HG02852 (cell line): Measurements from ENCODE around the gene MACROH2A1.

Source experiments
- ATAC-seq: cut with Tn5 transposase; IDR thresholded peaks from one replicate; pipeline ENCODE4 v1.9.1; 2021; ENCODE audit warnings: mild to moderate bottlenecking, moderate library complexity; ENCODE audit not compliant: unreplicated experiment

MACROH2A1 gene

DNA sequence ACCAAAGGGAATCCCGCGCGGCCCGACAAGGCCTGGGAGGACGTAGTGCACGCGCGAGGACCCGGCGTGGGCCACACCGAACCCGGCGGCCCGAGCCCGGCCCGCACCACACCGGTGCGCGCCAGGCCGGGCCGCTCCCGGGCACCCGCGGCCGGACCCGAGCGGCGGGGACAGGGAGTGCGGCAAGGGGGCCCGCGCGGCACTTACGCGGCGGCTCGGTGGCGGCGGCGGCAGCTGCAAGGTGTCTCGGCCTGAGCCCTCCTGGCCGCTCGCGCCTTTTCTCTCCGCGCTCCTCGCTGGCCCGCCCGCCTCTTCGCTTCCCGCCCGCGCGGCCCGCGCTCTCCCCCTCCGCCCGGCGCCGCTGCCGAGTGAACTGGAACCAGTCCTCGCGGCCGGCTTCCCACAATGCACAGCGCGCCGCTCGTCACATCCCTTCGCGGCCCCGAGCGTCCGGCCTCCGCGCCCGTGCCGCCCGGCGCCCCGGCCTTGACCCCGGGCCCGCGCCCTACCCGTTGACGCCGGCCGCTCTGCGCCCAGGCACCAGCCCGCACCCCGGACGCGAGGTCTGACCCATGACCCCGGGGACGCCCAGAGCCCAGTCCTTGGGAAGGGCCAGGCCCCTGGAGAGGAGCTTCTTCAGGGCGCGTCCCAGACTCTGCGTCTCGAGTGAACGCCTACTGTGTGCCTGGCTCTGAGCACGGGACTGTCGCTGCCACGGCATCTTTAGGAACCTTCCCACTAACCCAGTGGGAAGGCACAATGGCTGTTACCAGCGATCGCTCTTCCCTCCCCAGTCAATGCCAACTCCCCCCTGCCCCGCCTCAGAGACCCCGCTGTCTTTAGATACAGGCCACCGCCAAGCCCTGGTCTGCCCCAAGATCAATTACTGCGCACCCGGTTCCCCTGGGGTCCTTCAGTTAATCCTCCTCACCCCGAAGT is at the start of gene MACROH2A1:
Gene MACROH2A1, minus strand, starts transcription at position 377 of the 939 bp plus-strand sequence. CDS start 10,138 bp downstream, outside the sequence.
- peak; percentile 85 for ATAC-seq

GRCh38 chr5:135448071-135448739 is 49.2 kb upstream of the MACROH2A1 start:
- no peak for ATAC-seq

GRCh38 chr5:135447298-135447929 is 48.4 kb upstream of the MACROH2A1 start, which contains the start of gene DCANP1:
DCANP1 (minus strand) TSS chr5:135447348; CDS start chr5:135447108, 240 bp downstream.
- no peak for ATAC-seq

DNA sequence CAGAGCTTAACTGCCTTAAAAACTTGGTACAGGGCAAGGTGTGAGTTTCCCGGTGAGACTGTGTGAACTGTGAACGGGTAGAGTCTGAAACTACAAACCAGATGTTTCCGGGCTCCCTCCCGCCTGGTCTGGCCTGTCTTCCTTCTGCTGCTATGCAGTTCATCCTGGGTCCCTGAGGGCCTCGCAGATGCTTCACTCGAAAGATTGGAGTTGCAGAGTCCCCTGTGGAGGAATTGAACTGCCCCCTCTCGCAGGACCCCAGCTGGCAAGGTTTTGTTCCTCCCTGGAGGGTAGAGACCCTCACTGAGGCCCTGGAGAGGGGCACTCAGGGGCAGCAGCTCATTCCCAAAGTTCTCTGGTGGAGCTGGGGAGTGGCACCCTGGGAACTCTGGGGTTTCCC is 47.6 kb upstream of the MACROH2A1 start:
- no peak for ATAC-seq

DNA sequence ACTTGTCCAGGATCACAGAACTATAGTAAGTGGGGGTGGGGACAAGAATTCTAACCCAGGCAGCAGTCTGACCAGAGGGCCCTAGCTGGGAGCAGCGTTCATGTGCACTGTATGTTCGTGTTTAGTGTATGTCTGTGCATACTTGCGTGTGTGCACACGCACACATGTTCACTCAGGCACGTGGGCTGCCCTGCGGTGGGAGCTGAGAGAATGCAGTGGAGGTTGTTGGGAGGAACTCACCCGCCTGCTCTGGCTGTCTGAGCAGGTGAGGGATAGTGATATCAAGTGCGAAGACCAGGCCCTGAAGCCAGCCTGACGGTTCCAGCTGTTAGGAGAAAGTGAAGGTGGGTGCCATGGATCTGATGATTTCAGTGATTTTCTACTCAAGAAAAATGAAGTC is 47.2 kb upstream of the MACROH2A1 start:
- ATAC-seq: no peak

DNA sequence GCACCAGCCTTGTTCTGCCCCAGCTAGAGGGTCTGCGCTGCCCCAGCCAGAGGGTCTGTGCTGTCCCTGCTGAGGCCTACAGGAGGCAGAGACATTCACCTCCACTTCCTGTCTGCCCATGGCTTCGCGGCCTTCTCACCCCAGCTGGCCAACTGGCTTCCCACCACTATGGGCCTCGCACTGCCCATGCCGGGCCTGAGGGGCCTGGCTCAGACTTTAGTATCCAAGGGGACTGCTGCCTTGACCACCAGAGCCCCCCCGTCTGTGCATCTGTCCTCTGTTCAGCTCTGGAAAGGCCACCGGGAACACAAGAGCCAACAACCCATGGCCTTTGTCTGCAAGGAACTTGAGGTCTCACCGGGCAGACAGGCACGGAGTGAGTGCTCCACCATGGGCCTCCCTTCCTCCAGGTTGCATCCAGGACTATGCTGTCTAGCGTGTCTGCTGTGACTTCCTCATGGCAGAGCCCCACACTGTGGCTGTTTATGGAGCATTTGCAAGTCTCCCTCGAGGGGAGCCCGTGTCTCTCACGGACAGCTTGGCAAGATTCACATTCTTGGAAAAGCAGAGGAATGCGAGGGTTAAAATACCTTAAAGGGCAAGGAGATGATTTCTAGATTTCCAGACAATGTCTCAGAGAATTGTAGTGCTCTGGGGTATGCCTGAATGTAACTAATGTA is 46.4 kb upstream of the MACROH2A1 start:
- no peak for ATAC-seq

DNA sequence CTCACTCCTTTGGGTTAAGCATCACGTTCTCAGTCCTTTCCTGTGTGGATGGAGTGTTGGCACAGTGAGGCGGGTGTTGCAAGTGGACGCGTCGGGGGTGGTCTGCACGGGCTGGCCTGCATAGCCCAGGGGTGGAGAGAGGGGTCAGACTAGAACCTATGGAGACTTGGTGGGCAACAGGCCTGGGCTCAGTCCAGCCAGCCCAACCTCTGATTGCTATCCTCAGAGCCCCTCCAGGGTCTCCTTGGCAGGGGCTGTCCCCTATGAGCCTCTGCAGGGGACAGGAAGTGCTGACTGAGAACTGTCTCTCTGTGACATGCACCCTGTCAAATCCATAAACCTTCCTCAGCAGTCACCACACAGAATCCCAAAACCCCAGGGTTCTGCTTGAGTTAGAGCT is 45.9 kb upstream of the MACROH2A1 start:
- no peak for ATAC-seq

GRCh38 chr5:135444360-135444759 is 45.3 kb upstream of the MACROH2A1 start:
- no peak for ATAC-seq

DNA sequence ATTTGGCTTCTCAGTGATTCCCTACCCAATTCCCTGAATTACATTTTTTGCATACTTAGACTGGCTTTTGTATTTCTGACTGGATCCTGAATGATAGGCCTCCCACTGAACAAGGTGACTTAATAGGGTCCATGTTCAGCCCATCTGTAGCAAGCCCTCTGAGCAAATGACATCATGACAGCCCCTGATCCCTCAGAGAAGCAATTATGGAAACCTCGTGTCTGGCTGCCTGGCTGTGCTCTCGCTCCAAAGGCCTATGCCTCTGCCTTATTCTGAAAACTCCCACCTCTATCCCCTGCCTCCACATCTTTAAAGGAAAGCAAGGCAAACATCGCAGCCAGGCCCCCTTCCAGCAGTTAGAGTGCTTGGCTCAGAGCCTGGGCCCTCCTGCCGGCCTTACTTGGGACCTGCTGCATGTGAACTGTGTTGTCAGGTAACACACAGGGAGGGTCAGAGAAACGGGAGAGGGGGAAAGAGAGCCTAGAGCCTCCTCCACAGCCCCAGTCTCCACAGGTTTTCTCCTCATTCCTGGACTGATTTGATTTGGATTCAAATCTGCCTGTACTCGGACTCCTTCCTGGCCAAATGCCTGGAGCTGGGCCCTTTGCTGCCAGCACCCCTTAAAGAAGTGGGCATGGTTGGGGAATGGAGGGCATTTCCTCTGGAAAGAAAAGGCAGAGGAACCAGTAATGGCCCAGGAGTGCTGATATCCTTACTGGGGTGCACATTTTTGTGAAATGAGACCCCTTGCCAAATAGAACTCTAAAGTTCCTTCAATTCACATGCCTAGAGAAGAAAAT is 44.3 kb upstream of the MACROH2A1 start:
- no peak for ATAC-seq

- no peak for ATAC-seq
Observed at GRCh38 chr5:135442431-135443160, 43.6 kb upstream of the MACROH2A1 start.

DNA sequence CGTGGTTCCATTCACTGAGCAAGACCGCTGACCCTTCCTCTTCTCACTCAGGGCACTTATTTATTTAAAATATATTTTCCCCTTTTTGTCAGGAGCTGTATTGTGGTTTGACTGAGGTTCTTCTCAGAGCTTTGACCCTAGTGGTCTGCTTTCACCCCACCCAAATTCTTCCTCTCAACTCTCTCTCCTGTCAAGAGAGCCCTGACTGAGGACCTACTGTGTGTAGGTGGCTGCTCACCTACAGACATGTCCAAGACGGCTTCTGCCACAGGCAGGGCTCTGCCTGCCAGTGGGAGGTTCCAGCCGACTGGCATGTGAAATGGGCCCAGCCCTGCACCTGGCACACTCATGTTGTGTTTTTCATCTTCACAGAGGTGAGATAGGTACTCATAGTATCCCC is 42.9 kb upstream of the MACROH2A1 start:
- no peak for ATAC-seq

DNA sequence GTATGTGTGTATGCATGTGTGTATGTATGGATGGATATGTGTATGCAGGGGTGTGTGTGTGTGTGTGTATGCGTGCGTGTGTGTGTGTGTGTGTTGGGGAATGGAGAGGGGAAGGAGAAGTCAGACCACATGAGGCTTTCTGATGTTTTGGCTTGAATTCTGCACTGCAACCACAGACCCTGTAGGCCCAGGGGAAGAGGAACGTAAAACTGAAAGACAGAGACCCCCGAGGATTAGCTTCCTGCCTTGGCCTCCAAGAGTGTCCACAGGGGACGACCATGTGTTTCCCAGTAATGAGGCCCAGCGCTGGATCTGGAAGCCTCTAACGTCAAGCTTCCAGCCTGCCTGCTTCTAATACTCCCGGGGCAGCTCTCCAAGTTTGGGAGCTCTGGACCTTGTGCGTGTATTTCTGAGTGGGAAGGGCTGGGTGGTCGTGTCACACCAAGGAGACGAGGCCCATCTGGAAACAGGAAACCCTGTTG is 42.4 kb upstream of the MACROH2A1 start:
- ATAC-seq: no peak

- no peak for ATAC-seq
Observed at GRCh38 chr5:135440916-135441315, 41.9 kb upstream of the MACROH2A1 start.

- no peak for ATAC-seq
Observed at GRCh38 chr5:135439231-135440205, 40.5 kb upstream of the MACROH2A1 start.

DNA sequence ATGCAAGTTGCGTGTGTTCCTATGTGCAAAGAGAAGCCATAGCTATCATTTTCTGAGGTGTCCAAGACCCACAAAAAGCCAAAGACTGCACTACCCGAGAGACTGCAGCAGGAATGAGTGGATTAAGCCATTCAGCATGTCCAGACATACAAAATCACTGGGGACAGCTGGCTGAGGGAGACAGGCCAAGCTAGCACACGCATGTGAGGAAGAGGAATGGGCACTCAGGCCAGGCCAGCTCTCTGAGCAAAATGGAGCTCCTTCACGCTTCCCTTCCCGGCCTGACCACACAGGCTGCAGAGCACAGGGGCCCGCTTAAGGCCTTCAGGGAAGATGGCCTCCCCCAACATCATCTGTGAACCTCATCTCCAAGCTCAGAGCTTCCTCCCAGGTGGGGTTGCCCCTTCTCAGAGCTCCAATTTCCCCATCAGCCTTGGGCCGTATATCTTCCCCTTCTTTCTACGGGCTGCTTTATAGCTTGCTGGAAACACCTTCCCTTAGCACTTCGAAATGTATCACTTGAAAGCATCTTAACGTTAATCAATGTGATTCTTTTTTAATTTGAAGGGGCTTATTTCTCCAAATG is 39.7 kb upstream of the MACROH2A1 start:
- no peak for ATAC-seq

DNA sequence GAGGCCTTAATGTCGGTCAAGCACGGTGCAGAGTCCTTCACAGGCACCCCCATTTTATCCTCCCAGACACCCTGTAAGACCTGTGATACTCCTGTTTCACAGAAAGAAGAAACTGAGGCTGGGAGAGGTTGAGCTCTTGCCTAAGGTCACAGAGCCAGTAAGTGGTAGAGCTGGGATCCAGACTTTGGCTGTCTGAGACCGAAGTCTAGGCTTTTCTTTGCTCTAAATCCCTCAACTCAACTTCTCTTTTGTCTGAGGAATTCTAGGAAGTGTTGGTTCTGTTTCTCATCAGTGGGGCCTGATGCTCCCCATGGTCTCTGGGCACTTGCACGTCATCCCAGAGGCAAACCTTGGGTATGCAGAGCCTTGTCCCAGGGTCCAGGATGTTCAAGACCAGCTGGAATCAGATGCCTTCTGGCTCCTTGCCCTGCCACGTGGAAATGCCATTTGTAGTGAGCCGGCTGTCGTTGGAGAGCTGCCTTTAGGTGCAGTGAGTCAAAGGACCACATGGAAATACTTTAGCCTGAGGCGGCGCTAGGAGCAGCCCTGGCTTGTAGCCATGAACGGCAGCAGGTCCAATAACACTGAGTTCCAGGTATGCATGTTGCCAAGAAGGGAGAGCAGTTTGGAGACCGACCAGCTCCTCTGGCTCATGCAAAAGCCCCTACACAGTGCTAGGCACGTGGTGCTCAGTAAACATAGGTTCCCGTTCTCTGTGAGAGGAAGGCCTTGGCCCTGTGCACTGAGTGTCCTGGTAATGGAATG is 38.9 kb upstream of the MACROH2A1 start:
- ATAC-seq: no peak

DNA sequence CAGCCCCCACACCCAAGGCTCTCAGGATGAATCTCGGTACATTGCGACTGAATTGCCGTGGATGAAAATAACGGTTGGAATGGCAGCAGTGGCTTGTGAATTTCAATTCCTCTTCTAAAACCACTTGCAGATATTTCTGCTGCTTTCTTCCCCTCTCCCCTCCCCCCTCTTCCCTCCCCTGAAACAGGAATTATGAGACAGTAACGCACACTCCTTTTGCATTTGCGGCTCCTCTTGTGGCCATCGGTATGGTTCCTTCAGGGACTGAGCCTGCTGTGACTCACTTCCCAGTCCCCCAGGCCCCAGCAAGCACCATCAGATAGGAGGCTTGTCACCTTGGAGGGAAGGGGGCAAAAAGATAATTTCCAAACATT is 38.4 kb upstream of the MACROH2A1 start:
- no peak for ATAC-seq
